ENCODE measurements around the gene PCP2.

Gene PCP2

GRCh38 chr19:7633698-7634097 lies at the start of gene PCP2:
Gene PCP2 (minus strand): TSS chr19:7633719. CDS start chr19:7633457, 262 bp downstream.
- in situ Hi-C loops (cut with MboI; ENCODE audit: low sequenced_read_pairs), result no loop called here

- in situ Hi-C loops (cut with MboI; ENCODE audit: low sequenced_read_pairs), result no loop called here
Measured at GRCh38 chr19:7682175-7682855, 48.8 kb upstream of the PCP2 start.

- in situ Hi-C loops (cut with MboI; ENCODE audit: low sequenced_read_pairs), result no loop called here
Measured at GRCh38 chr19:7681340-7682174, 48.0 kb upstream of the PCP2 start.

- in situ Hi-C loops (cut with MboI; ENCODE audit: low sequenced_read_pairs), result no loop called here
Measured at GRCh38 chr19:7680606-7681339, 47.3 kb upstream of the PCP2 start, which contains the start of gene TRAPPC5. Gene TRAPPC5 (plus strand): TSS chr19:7680833. CDS start chr19:7682254, 1,421 bp downstream.

- in situ Hi-C loops (cut with MboI; ENCODE audit: low sequenced_read_pairs), result no loop called here
Measured at GRCh38 chr19:7679771-7680605, 46.5 kb upstream of the PCP2 start.

- in situ Hi-C loops (cut with MboI; ENCODE audit: low sequenced_read_pairs), result no loop called here
Measured at GRCh38 chr19:7678971-7679751, 45.6 kb upstream of the PCP2 start.

- in situ Hi-C loops (cut with MboI; ENCODE audit: low sequenced_read_pairs), result no loop called here
Measured at GRCh38 chr19:7677669-7678311, 44.3 kb upstream of the PCP2 start.

GRCh38 chr19:7676854-7677253 lies 43.3 kb upstream of the PCP2 start, which contains the start of gene MCEMP1:
Gene MCEMP1 (plus strand): TSS chr19:7677090. CDS start chr19:7677121, 31 bp downstream.
- in situ Hi-C loops (cut with MboI; ENCODE audit: low sequenced_read_pairs), result no loop called here

GRCh38 chr19:7676376-7676775 lies 42.9 kb upstream of the PCP2 start:
- in situ Hi-C loops (cut with MboI; ENCODE audit: low sequenced_read_pairs), result no loop called here

- in situ Hi-C loops (cut with MboI; ENCODE audit: low sequenced_read_pairs), result no loop called here
Measured at GRCh38 chr19:7674010-7675005, 40.8 kb upstream of the PCP2 start.

GRCh38 chr19:7672522-7672921 lies 39.0 kb upstream of the PCP2 start:
- in situ Hi-C loops (cut with MboI; ENCODE audit: low sequenced_read_pairs), result no loop called here

GRCh38 chr19:7670790-7671189 lies 37.3 kb upstream of the PCP2 start:
- in situ Hi-C loops (cut with MboI; ENCODE audit: low sequenced_read_pairs), result no loop called here

GRCh38 chr19:7670150-7670783 lies 36.7 kb upstream of the PCP2 start:
- in situ Hi-C loops (cut with MboI; ENCODE audit: low sequenced_read_pairs), result no loop called here

- in situ Hi-C loops (cut with MboI; ENCODE audit: low sequenced_read_pairs), result no loop called here
Measured at GRCh38 chr19:7669641-7670040, 36.1 kb upstream of the PCP2 start.

GRCh38 chr19:7668842-7669241 lies 35.3 kb upstream of the PCP2 start, which contains the start of gene RETN:
Gene RETN (plus strand): TSS chr19:7669049. CDS start chr19:7669327, 278 bp downstream.
- in situ Hi-C loops (cut with MboI; ENCODE audit: low sequenced_read_pairs), result no loop called here

GRCh38 chr19:7665076-7665475 lies 31.6 kb upstream of the PCP2 start:
- in situ Hi-C loops (cut with MboI; ENCODE audit: low sequenced_read_pairs), result no loop called here

- in situ Hi-C loops (cut with MboI; ENCODE audit: low sequenced_read_pairs), result no loop called here
Measured at GRCh38 chr19:7663706-7664105, 30.2 kb upstream of the PCP2 start.

All from hTERT RPE-1 (cell line).